K562 (cell line): Measurements from ENCODE around the gene MPC2. TPM values are rescaled to one million over a fixed set of nuclear protein-coding genes. Genes with fewer than 3 reads are reported as not detected.

Experiments used
- ASH1L ChIP-seq: fragments of 450-650 bp; IDR thresholded peaks from 2 replicates; pipeline ENCODE4 v1.6.1; 2018; ENCODE audit warnings: borderline replicate concordance, mild to moderate bottlenecking, low read depth; ENCODE audit not compliant: partially characterized antibody
- CREB3L1 ChIP-seq: fragments of 450-650 bp; IDR thresholded peaks from 2 replicates; pipeline ENCODE4 v1.6.1; 2014; ENCODE audit warnings: low read depth, mild to moderate bottlenecking, moderate library complexity, borderline replicate concordance
- GATAD2B ChIP-seq: fragments of 450-650 bp; IDR thresholded peaks from 2 replicates; pipeline ENCODE4 v1.6.1; 2017; ENCODE audit warnings: mild to moderate bottlenecking, borderline replicate concordance
- ID3 ChIP-seq, 2 experiments: fragments of 250-450 bp in 1 of 2; fragments of 450-650 bp in 1 of 2; sonication (Bioruptor Pico) in 1 of 2; IDR thresholded peaks; 2 replicates each; pipeline versions ENCODE4 v1.6.1 to v1.8.0; 2016 to 2021; ENCODE audit warnings: mild to moderate bottlenecking in 2 of 2, moderate library complexity in 2 of 2, missing compliant biosample characterization in 1 of 2, missing genetic modification characterization in 1 of 2
- RBM34 ChIP-seq: fragments of 200-400 bp; formaldehyde crosslinking; IDR thresholded peaks from 2 replicates; pipeline ENCODE4 v1.6.1; 2018; ENCODE audit warnings: low read length, borderline replicate concordance; ENCODE audit not compliant: insufficient read depth
- ZMIZ1 ChIP-seq, 2 experiments: fragments of 150-350 bp in 1 of 2; IDR thresholded peaks; 2 replicates each; pipeline ENCODE4 v1.6.1; 2012 to 2016; ENCODE audit warnings: low read depth in 2 of 2, low read length in 2 of 2, mild to moderate bottlenecking in 1 of 2, moderate library complexity in 1 of 2
- polyA plus RNA-seq, 8 experiments: library from polyadenylated mRNA; depleted of rRNA in 4 of 8; stranded (reverse) in 5 of 8; unstranded in 3 of 8; fragments of >200 nt; fragmentation: Nextera tagmentation in 2 of 8; fragmentation: Illumina TruSeq in 1 of 8; extraction: Ambion mirVana in 2 of 8; extraction: Trizol in 1 of 8; gene quantifications; 2 replicates each; pipeline versions ENCODE4 v1.2.1 to v1.2.3, GENCODE V29; 2011 to 2014; ENCODE audit warnings: inconsistent platforms in 1 of 8, missing spikeins in 1 of 8
- total RNA-seq, 7 experiments: library from RNA; depleted of rRNA in 6 of 7; stranded (reverse); fragments of >200 nt in 6 of 7; fragmentation: Illumina TruSeq in 2 of 7; extraction: Trizol in 2 of 7; gene quantifications; 2 replicates each; pipeline versions ENCODE4 v1.2.1 to v1.2.3, GENCODE V29; 2011 to 2021; ENCODE audit warnings: low replicate concordance in 1 of 7

The MPC2 gene
- total and polyA plus RNA-seq, 9 of the 15 experiments (the other 6 are each of a cell fraction or from before 2014, with no cell fraction given): 70.7 to 179 (median 144) TPM

DNA sequence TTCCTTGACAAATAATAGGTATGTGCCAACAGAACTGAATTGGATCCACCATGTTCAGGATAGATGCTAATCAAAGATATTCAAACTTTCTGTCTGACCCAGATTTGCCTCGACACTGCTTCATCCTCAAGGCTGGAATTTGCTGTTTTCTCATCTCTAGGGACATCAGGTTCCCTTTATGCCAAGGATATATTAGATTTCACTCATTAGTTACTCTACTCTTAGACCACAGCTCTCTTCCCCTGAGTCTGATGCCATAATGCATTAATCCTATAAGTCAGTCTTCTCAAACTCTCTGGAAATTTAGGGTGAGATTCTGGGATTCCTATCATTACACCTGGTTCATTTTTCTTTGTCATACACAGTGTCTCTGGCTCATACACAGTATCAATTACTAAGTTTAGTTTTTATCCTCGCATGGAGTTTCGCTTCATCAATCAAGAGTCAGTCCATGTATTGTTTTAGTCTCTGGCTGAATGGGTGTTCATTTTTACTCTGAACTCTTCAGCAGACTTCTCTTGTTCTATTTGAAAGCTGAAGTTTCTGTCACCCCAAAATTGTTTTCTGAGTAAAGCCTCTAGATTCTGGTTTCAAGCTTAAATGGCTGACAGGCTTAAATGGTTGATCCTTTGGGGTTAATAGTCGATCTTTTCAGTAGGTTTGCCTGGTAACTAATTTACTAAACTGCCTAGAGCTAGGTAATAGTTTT, 9.7 kb downstream of the MPC2 start (continued):
- no peak for TF ChIP-seq CREB3L1
- no peak for TF ChIP-seq ID3 (CRISPR knock-in tag; IDR thresholded peaks at IDR 0.05)
- TF ChIP-seq ID3 (tag; IDR thresholded peaks at IDR 0.05): no peak
- 0 out of 2 replicates have a peak, but pooled peaks have one; percentile 44 for TF ChIP-seq GATAD2B
- no peak for TF ChIP-seq ZMIZ1 (IDR thresholded peaks at IDR 0.05; ENCODE audit: low read depth in 2 of 2, low read length in 2 of 2)
- TF ChIP-seq RBM34: no peak
- TF ChIP-seq ASH1L: no peak
